ENCODE data around the gene SRCAP.

The SRCAP gene

GRCh38 chr16:30787613-30788378, 88.8 kb downstream of the SRCAP start:
- no peak for TF ChIP-seq CTCF (conservative IDR thresholded peaks at IDR 0.05)
- H3K27ac ChIP-seq = peak overlapping the region; percentile 77
